Right renal cortex interstitium (tissue), 3 donors: ENCODE data around the gene HS3ST1. TPM values are rescaled to one million over a fixed set of nuclear protein-coding genes. Genes with fewer than 3 reads are reported as not detected.

ENCODE experiments used
- DNase-seq, 3 donors: peaks; one replicate each; pipeline ENCODE4 v3.0.0-alpha.2; 2013; ENCODE audit warnings: low read depth in 3 of 3, low spot score in 2 of 3
- polyA plus RNA-seq, 3 donors: library from polyadenylated mRNA; unstranded; fragments of 120-200 nt; gene quantifications; one replicate each; pipeline ENCODE4 v1.2.1, GENCODE V29; 2013; ENCODE audit not compliant: insufficient read length in 3 of 3

HS3ST1 gene
- 1 to 10 TPM in 1 of 3 donors, under 1 TPM in 2; 0.76 to 1.1 (median 0.93) TPM for polyA plus RNA-seq

GRCh38 chr4:11428231-11428898, at the start of gene HS3ST1:
Gene HS3ST1, minus strand, starts transcription at chr4:11428894. Its CDS starts 28,889 bp downstream, at chr4:11400005.
- DNase-seq, result no peak

GRCh38 chr4:11475871-11476270, 47.2 kb upstream of the HS3ST1 start:
- no peak for DNase-seq

- no peak for DNase-seq
These were observed 45.5 kb upstream of the HS3ST1 start for GRCh38 chr4:11474146-11474545.

DNA sequence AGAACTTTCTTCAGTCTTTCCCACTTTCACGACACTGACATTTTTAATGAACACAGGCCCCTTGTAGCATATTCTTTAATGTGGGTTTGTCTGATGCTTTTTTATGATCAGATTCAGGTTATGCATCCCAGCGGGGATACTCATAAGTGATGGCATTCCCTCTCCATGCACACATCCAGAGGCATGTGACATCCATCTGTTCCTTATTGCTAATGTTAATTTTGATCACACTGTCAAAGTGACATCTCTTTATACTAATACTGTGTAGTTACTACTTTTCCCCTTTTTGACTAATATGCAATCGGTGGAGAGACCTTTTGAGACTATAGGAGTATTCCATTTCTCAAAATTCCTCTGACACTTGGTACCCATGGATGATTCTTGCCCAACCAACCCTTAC, 43.8 kb upstream of the HS3ST1 start:
- DNase-seq, result no peak

DNA sequence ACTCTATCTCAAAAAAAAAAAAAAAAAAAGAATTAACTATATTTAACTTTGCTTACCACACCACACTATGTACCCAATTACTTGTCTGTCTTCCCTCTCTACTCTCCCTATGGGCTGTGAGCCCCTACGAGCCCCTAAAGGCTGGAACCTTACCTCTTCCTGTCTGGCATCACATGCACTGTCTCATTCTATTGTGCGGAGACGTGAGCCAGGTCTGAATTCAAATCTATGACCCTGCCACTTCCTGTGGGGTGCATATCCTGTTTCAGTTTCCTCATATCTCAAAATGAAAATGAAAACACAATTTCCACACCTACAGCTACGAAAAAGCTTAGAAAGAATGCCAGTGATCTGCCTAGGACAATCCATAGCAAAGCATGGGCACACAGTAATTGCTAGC, 42.9 kb upstream of the HS3ST1 start:
- DNase-seq, result no peak

DNA sequence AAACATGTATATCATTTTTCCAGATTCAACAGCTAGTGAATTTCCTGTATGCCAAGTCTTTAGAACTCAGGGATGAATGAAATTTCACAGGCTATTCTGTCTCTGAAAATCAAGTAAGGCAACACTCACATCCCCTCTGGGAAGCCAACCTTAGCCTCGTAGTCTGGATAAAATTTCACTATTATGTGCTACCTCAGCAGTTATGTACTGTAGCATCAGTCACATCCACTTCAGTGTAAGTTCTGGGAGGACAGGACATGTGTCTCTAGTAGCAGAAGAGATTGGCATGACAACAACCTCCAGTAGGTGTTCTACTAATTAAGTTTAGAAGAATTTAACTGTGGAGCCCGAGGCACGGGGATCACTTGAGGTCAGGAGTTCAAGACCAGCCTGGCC, 42.4 kb upstream of the HS3ST1 start:
- no peak for DNase-seq

- DNase-seq, result no peak
These were observed 41.8 kb upstream of the HS3ST1 start for GRCh38 chr4:11470438-11471045.

GRCh38 chr4:11469650-11470437, 41.1 kb upstream of the HS3ST1 start:
- no peak for DNase-seq

- DNase-seq, result no peak
These were observed 40.2 kb upstream of the HS3ST1 start for GRCh38 chr4:11468901-11469300.

DNA sequence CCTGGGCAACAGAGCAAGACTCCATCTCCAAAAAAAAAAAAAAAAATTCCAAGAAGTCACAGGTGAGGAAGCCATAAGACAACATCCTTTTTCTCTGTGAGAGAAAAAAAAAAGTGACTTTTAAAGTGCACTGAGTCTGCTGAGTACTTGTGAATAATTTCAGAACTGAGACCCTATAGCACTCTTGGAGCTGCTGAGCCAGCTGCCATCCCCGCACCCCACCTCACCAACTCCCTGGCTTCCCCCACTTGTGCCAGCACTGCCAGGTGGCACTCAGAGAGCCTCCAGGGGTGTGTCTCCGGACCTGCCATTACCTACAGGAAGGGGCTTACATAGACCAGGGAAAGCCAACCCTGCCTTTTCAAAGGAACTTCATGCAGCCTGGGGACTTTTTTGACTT, 39.2 kb upstream of the HS3ST1 start:
- DNase-seq, result no peak

DNA sequence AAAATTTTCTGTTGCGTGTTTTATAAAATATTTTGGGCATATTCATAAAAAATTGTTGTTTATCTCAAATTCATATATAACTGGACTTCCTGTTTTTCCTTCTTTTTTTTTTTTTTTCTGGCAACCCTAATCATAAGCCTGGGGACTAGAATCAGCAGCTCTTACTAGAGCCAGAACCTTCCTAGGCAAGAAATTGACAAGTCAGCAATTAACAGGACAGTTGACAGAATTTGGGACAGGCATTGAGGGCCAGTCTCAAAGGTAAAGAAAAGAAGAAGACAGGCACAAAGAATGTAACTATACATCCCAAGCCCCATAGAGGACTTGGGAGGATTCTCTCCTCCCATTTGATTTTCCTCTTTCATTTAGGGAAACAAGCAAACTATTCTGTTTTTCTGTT, 35.0 kb upstream of the HS3ST1 start:
- no peak for DNase-seq

GRCh38 chr4:11456401-11456800, 27.7 kb upstream of the HS3ST1 start:
- DNase-seq, result no peak

DNA sequence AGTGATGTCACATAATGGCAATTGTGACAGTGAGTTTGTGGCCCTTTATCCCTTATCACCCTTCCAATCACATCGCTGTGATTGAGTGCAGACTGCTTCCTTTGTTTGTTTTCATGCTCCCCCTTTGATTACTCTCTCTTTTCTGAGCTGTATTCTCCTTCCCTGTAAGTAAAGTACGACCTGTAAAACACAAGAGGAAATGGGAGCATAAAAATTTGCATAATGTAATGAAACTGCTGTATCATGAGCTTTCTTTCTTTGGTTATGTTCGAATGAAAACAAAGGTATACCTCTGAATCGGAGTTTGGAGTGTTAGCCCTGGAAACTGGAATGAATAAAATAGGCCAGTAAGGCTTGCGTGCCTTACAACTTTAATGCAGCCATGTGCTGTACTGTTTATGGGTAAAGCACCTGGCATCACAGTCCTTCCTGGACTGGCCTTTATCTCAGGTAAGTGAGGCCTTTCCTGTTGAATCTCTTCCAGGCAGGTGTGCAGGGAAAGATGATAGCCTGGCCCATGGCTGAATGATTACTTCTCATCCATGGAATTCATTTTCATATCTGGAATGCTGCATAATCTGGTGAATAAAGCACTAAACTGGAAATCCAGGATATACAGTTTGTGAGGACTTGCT, 26.6 kb upstream of the HS3ST1 start:
- no peak for DNase-seq

DNA sequence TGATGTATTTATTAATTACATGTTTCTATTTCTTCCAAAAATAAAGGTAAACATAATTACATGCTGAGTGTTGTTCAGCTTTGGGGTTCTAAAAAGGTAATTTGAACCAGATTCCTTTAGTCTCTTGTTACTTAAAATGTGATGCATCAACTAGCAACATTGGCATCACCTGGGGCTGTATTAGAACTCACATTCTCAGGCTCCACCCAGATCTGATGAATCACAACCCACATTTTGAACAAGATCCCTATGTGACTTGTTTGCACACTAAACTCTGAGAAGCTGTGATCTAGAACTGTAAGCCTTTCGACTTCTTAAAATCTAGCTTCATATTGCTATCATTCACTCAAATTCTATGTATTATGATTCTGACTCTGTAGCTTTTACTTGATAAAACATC, 23.0 kb upstream of the HS3ST1 start:
- no peak for DNase-seq

DNA sequence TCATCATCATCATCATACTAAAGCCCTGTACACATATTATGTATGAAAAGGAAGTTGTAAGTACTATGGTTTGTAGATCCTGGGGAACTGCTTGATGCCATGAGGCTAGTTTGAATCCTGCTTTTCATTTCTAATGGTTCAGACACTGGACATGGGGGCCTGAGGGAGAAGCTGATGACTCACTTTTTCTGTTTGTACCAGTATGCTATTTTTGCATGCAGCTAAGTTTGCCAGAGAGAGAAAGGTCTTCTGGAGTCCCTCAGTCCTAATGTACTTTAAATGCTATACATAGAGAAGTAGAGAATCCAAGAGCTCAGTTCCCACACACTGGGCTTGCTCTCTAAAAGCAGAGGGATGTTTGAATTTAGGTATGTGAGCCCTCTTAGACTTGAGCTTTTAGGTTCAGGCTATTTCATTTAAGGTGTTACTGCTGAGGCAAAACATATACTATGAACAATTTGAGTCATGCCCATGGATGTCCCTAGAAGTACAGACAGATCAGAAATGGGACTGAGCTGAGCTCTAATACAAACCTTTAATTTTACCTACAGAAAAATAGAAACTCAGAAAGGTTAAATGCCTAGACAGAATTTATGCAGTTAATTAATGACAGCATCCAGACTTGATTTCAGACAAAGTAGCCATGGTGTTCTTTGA, 17.6 kb upstream of the HS3ST1 start:
- DNase-seq, result no peak

DNA sequence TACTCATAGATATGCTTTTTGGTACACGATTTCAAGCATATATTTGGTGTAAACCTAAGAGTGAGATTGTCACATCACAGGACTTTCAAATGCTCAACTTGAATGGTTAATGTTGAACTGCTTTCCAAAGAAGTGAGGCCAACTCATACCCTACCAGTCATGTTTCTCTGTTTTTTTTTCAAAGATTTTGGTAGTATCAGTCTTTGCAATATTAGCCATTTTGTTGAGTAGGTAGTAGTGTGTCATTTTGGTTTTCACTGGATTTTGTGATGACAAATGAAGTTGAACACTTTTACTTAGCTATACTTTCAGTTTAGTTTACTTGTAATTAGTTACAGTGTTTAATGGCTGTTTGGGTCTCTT, 12.5 kb upstream of the HS3ST1 start:
- no peak for DNase-seq

DNA sequence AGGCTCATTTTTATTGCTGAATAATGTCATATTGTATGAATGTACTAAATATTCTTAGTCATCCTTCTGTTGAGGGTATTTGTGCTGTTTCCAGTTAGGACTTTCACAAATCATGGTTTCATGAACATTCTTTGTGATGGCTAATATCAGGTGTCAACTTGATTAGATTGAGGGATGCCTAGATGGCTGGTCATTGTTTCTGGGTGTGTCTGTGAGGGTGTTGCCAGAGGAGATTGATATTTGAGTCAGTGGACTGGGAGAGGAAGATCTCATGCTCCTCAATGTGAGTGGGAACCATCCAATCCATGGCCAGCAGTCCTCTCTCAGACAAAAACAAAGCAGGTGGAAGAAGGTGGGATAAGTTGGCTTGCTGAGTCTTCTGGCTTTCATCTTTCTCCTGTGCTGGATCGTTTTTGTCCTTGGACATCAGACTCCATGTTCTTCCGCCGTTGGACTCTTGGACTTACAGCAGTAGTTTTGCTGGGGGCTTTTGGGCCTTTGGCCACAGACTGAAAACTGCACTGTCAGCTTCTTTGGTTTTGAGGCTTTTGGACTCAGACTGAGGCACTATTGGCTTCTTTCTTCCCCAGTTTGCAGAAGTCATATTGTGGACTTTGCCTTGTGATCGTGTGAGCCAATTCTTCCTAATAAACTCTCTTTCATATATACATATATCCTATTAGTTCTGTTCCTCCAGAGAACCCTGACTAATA, 11.9 kb upstream of the HS3ST1 start:
- no peak for DNase-seq

DNA sequence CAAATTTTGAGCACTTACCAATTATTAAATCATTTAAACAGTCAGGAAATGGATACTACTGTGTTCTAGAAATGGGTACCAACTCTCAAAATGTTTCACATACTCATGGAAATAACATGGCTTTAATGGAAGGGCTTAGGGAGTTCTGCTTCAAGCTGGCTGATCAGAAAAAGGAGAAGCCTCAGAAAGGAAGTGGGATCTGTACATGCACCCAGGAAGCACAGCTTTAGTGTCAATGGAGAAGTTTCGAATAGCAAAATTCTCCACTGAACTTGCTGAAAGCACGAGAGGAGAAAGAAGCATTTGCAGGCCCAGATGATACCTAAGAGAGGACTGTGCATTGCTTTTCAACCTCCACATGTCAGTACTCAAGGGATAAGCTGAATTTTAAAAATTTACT, 11.1 kb upstream of the HS3ST1 start:
- no peak for DNase-seq

- no peak for DNase-seq
These were observed 10.0 kb upstream of the HS3ST1 start for GRCh38 chr4:11438647-11439046.

GRCh38 chr4:11436673-11437072, 8.0 kb upstream of the HS3ST1 start:
- no peak for DNase-seq
